K562 (cell line): ENCODE data around the gene SNRNP200. TPM values are rescaled to one million over a fixed set of nuclear protein-coding genes. Genes with fewer than 3 reads are reported as not detected.

Source experiments
- ELF2 ChIP-seq: fragments of 250-450 bp; sonication (Bioruptor Pico); IDR thresholded peaks from 2 replicates; pipeline ENCODE4 v1.5.0; 2021; ENCODE audit warnings: mild to moderate bottlenecking
- ETS2 ChIP-seq: IDR thresholded peaks from 2 replicates; pipeline ENCODE4 v1.6.1; 2016; ENCODE audit warnings: borderline replicate concordance, missing genetic modification characterization, mild to moderate bottlenecking, moderate library complexity, missing compliant biosample characterization; ENCODE audit not compliant: poor library complexity, severe bottlenecking
- EWSR1 ChIP-seq: fragments of 450-650 bp; IDR thresholded peaks from 2 replicates; pipeline ENCODE4 v1.6.1; 2018; ENCODE audit warnings: borderline replicate concordance, mild to moderate bottlenecking, low read depth, moderate library complexity; ENCODE audit not compliant: partially characterized antibody
- FOXK1 ChIP-seq: sonication (generic); formaldehyde crosslinking; IDR thresholded peaks from 2 replicates; pipeline ENCODE4 v1.8.0; 2022; ENCODE audit warnings: missing genetic modification reagents, mild to moderate bottlenecking, borderline replicate concordance
- HLTF ChIP-seq: fragments of 450-650 bp; IDR thresholded peaks from 2 replicates; pipeline ENCODE4 v1.6.1; 2016
- SMARCA4 ChIP-seq: fragments of 450-650 bp; IDR thresholded peaks from 2 replicates; pipeline ENCODE4 v1.6.1; 2016
- SMARCB1 ChIP-seq: IDR thresholded peaks from 2 replicates; pipeline ENCODE4 v1.6.1; 2011; ENCODE audit warnings: improper control_type of control experiment, low read depth; ENCODE audit not compliant: insufficient read length
- STAG1 ChIP-seq: sonication (generic); formaldehyde crosslinking; IDR thresholded peaks from 2 replicates; pipeline ENCODE4 v1.5.0; 2020; ENCODE audit warnings: missing genetic modification reagents, borderline replicate concordance
- TAF9B ChIP-seq: fragments of 450-650 bp; IDR thresholded peaks from 2 replicates; pipeline ENCODE4 v1.6.1; 2018; ENCODE audit warnings: mild to moderate bottlenecking; ENCODE audit not compliant: partially characterized antibody
- TCFL5 ChIP-seq: fragments of 250-450 bp; sonication (Bioruptor Pico); conservative IDR thresholded peaks from 2 replicates; pipeline ENCODE4 v1.6.1; 2021; ENCODE audit warnings: mild to moderate bottlenecking, moderate library complexity, matching md5 sums
- TRIM24 ChIP-seq, 2 experiments: fragments of 450-650 bp; IDR thresholded peaks; 2 replicates each; pipeline ENCODE4 v1.6.1; 2016
- ZBTB1 ChIP-seq: sonication (generic); formaldehyde crosslinking; IDR thresholded peaks from 2 replicates; pipeline ENCODE4 v1.8.1; 2023; ENCODE audit warnings: missing genetic modification reagents, low read depth, mild to moderate bottlenecking, borderline replicate concordance
- ZKSCAN8 ChIP-seq: fragments of 200-800 bp; sonication (Bioruptor generic); IDR thresholded peaks from 2 replicates; pipeline ENCODE4 v1.6.1; 2016; ENCODE audit warnings: missing genetic modification characterization, missing compliant biosample characterization
- ZNF121 ChIP-seq: sonication (generic); formaldehyde crosslinking; conservative IDR thresholded peaks from 2 replicates; pipeline ENCODE4 v1.8.0; 2022; ENCODE audit warnings: missing genetic modification reagents
- ZNF263 ChIP-seq: sonication (generic); formaldehyde crosslinking; IDR thresholded peaks from 2 replicates; pipeline ENCODE4 v1.8.0; 2022; ENCODE audit warnings: mild to moderate bottlenecking, missing genetic modification reagents, borderline replicate concordance
- polyA plus RNA-seq, 8 experiments: library from polyadenylated mRNA; depleted of rRNA in 4 of 8; stranded (reverse) in 5 of 8; unstranded in 3 of 8; fragments of >200 nt; fragmentation: Nextera tagmentation in 2 of 8; fragmentation: Illumina TruSeq in 1 of 8; extraction: Ambion mirVana in 2 of 8; extraction: Trizol in 1 of 8; gene quantifications; 2 replicates each; pipeline versions ENCODE4 v1.2.1 to v1.2.3, GENCODE V29; 2011 to 2014; ENCODE audit warnings: inconsistent platforms in 1 of 8, missing spikeins in 1 of 8
- total RNA-seq, 7 experiments: library from RNA; depleted of rRNA in 6 of 7; stranded (reverse); fragments of >200 nt in 6 of 7; fragmentation: Illumina TruSeq in 2 of 7; extraction: Trizol in 2 of 7; gene quantifications; 2 replicates each; pipeline versions ENCODE4 v1.2.1 to v1.2.3, GENCODE V29; 2011 to 2021; ENCODE audit warnings: low replicate concordance in 1 of 7
- TF ChIP-seq, protein P1 (sequence below): sonication (generic); formaldehyde crosslinking; IDR thresholded peaks from 2 replicates; pipeline ENCODE4 v1.8.0; 2022; ENCODE audit warnings: mild to moderate bottlenecking, missing genetic modification reagents
- TF ChIP-seq, protein P2 (sequence below): fragments of 250-450 bp; sonication (Bioruptor Pico); IDR thresholded peaks from 2 replicates; pipeline ENCODE4 v1.9.0; 2021; ENCODE audit warnings: mild to moderate bottlenecking, inconsistent platforms
- TF ChIP-seq, protein P3 (sequence below): fragments of 250-450 bp; sonication (Bioruptor Pico); IDR thresholded peaks from 2 replicates; pipeline ENCODE4 v1.5.0; 2021

The SNRNP200 gene
- total and polyA plus RNA-seq, 9 of the 15 experiments (the other 6 are each of a cell fraction or from before 2014, with no cell fraction given), result 76.1 to 231 (median 155) TPM

DNA sequence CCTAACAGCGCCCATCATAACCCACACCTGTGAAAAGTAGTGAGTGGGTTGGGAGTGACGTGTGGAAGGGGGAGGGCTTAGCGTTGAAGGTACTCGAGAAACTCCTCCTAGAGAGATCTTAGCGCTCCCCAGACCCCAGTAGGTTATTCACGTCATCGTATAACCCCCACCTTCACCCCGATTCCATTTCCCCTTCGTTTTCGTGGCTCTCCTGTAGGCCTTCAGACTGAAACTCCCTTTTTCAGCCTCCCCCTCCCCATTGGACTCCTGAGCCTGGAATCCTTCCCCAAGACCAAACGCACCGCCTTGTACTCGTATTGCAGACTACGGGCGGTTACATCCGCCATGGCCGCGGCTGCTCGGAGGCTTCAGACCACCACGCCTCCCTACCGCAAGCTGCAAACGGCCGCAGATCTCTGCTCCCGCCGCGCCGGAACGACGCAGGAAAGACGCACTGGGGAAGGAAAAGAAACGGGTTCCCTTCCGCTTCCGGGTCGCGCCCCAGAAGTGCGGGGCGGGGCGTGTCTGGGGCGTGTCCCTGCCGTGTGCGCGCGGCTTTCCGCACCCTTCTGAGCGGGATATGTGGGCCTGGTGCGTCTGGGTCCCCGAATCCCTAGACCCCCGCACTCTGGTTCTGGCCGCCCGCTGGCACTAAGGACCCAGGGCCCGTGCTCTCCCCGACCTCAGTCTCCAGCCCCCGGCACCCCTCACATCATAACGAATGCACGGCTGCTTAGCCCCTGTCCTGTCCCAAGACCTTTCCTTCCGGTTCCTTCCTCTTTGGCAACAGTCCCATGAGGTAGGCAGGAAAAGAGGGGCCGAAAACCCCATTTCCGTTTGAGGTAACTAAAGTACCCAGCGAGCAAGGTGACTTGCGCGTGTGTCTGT lies at the start of gene SNRNP200 (continued):
- TF ChIP-seq, protein P1, sequence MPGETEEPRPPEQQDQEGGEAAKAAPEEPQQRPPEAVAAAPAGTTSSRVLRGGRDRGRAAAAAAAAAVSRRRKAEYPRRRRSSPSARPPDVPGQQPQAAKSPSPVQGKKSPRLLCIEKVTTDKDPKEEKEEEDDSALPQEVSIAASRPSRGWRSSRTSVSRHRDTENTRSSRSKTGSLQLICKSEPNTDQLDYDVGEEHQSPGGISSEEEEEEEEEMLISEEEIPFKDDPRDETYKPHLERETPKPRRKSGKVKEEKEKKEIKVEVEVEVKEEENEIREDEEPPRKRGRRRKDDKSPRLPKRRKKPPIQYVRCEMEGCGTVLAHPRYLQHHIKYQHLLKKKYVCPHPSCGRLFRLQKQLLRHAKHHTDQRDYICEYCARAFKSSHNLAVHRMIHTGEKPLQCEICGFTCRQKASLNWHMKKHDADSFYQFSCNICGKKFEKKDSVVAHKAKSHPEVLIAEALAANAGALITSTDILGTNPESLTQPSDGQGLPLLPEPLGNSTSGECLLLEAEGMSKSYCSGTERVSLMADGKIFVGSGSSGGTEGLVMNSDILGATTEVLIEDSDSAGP (CRISPR knock-in tag), result 0 out of 2 replicates have a peak, but pooled peaks have one; percentile 43
- TF ChIP-seq TRIM24 (IDR thresholded peaks at IDR 0.05) (peak in 1 of 2 experiments; percentile 93; a peak in 2 of 4 replicates), ZBTB1 (CRISPR knock-in tag) (peak; percentile 91), FOXK1 (CRISPR knock-in tag) (no peak), ZNF263 (CRISPR knock-in tag) (no peak), ZKSCAN8 (CRISPR knock-in tag) (no peak), SMARCB1 (no peak), ETS2 (tag) (no peak), ZNF121 (CRISPR knock-in tag) (no peak), EWSR1 (no peak), STAG1 (no peak), ELF2 (CRISPR knock-in tag) (peak; percentile 80), SMARCA4 (no peak), TCFL5 (no peak), TAF9B (peak; percentile 82), HLTF (peak; percentile 18; the same call in 1 of the 2 replicates)
- TF ChIP-seq, protein P2, sequence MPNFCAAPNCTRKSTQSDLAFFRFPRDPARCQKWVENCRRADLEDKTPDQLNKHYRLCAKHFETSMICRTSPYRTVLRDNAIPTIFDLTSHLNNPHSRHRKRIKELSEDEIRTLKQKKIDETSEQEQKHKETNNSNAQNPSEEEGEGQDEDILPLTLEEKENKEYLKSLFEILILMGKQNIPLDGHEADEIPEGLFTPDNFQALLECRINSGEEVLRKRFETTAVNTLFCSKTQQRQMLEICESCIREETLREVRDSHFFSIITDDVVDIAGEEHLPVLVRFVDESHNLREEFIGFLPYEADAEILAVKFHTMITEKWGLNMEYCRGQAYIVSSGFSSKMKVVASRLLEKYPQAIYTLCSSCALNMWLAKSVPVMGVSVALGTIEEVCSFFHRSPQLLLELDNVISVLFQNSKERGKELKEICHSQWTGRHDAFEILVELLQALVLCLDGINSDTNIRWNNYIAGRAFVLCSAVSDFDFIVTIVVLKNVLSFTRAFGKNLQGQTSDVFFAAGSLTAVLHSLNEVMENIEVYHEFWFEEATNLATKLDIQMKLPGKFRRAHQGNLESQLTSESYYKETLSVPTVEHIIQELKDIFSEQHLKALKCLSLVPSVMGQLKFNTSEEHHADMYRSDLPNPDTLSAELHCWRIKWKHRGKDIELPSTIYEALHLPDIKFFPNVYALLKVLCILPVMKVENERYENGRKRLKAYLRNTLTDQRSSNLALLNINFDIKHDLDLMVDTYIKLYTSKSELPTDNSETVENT (CRISPR knock-in tag), result peak; percentile 89; the same call in 1 of the 2 replicates
- TF ChIP-seq, protein P3, sequence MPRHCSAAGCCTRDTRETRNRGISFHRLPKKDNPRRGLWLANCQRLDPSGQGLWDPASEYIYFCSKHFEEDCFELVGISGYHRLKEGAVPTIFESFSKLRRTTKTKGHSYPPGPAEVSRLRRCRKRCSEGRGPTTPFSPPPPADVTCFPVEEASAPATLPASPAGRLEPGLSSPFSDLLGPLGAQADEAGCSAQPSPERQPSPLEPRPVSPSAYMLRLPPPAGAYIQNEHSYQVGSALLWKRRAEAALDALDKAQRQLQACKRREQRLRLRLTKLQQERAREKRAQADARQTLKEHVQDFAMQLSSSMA (CRISPR knock-in tag), result peak; percentile 82
